Activated CD8-positive, alpha-beta memory T cell treated with anti-CD3 and anti-CD28 coated beads, Interleukin-2, amount 50 U/mL, for 4 hours (primary cell): ENCODE results near the gene ABCC6.
"Not testable (repeated sequence)": the region's sequence is repeated elsewhere in the genome, so short reads cannot be mapped to it uniquely, and the experiment has no call there.

Experiments used
- DNase-seq: peaks from one replicate; pipeline ENCODE4 v3.0.0-alpha.2; 2020

ABCC6 gene

GRCh38 chr16:16222850-16223661 is at the start of gene ABCC6:
Gene ABCC6, minus strand, starts transcription at chr16:16223494. Its CDS starts 60 bp downstream, at chr16:16223434.
- DNase-seq: not testable (repeated sequence)

- not testable (repeated sequence) for DNase-seq
These were observed 49.4 kb upstream of the ABCC6 start for GRCh38 chr16:16272573-16273221.

GRCh38 chr16:16271658-16272057 is 48.4 kb upstream of the ABCC6 start:
- DNase-seq: not testable (repeated sequence)

GRCh38 chr16:16268185-16268808 is 45.0 kb upstream of the ABCC6 start:
- not testable (repeated sequence) for DNase-seq

GRCh38 chr16:16267708-16268107 is 44.4 kb upstream of the ABCC6 start:
- not testable (repeated sequence) for DNase-seq

- not testable (repeated sequence) for DNase-seq
These were observed 41.8 kb upstream of the ABCC6 start for GRCh38 chr16:16265044-16265443.

GRCh38 chr16:16263947-16264346 is 40.7 kb upstream of the ABCC6 start:
- not testable (repeated sequence) for DNase-seq

GRCh38 chr16:16262954-16263555 is 39.8 kb upstream of the ABCC6 start:
- DNase-seq: not testable (repeated sequence)

GRCh38 chr16:16259971-16260370 is 36.7 kb upstream of the ABCC6 start:
- not testable (repeated sequence) for DNase-seq

GRCh38 chr16:16258822-16259221 is 35.5 kb upstream of the ABCC6 start:
- DNase-seq: not testable (repeated sequence)

GRCh38 chr16:16257301-16257923 is 34.1 kb upstream of the ABCC6 start:
- DNase-seq: not testable (repeated sequence)

GRCh38 chr16:16252377-16252776 is 29.1 kb upstream of the ABCC6 start:
- DNase-seq: not testable (repeated sequence)

GRCh38 chr16:16249621-16250330 is 26.5 kb upstream of the ABCC6 start:
- not testable (repeated sequence) for DNase-seq

- DNase-seq: not testable (repeated sequence)
These were observed 24.1 kb upstream of the ABCC6 start for GRCh38 chr16:16247439-16247838.

- DNase-seq: not testable (repeated sequence)
These were observed 23.4 kb upstream of the ABCC6 start for GRCh38 chr16:16246578-16247262.

- DNase-seq: not testable (repeated sequence)
These were observed 20.6 kb upstream of the ABCC6 start for GRCh38 chr16:16243886-16244285.

GRCh38 chr16:16240667-16241066 is 17.4 kb upstream of the ABCC6 start:
- not testable (repeated sequence) for DNase-seq

- not testable (repeated sequence) for DNase-seq
These were observed 14.4 kb upstream of the ABCC6 start for GRCh38 chr16:16237738-16238137.

GRCh38 chr16:16237071-16237470 is 13.8 kb upstream of the ABCC6 start:
- not testable (repeated sequence) for DNase-seq

- DNase-seq: not testable (repeated sequence)
These were observed 9.4 kb upstream of the ABCC6 start for GRCh38 chr16:16232692-16233061.

GRCh38 chr16:16223662-16224241 is 458 bp upstream of the ABCC6 start:
- DNase-seq: not testable (repeated sequence)
